Stimulated activated CD8-positive, alpha-beta memory T cell treated with anti-CD3 and anti-CD28 coated beads, Interleukin-15, amount 100 ng/mL, for 24 hours (primary cell): Measurements from ENCODE around the gene HERC2.

Experiments used
- DNase-seq: peaks from one replicate; pipeline ENCODE4 v3.0.0-alpha.2; 2020; ENCODE audit warnings: low read depth

HERC2 gene

GRCh38 chr15:28112962-28113361 is 209.0 kb downstream of the HERC2 start:
- no peak for DNase-seq

GRCh38 chr15:28112101-28112760 is 209.7 kb downstream of the HERC2 start:
- no peak for DNase-seq

GRCh38 chr15:28111543-28111942 is 210.4 kb downstream of the HERC2 start:
- no peak for DNase-seq

DNA sequence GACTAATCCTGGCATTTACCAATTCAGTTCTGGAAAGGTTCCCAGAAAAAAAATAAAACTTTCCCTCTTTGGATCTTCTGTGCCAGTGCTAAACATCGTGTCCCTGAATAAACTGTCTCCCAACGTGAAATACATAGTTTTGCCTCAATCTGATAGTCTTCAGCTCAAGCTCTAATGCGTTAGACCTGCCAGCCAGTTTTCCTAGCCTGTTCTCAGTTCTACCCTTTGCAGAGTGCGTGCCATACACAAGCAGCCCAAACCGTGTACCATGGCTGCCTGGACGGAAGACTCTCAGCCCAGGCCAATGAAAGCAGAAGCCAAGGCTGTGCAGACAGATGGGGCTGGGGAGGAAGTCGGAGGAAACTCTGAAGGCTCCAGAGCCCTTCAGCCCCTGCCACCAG is 211.5 kb downstream of the HERC2 start:
- no peak for DNase-seq

DNA sequence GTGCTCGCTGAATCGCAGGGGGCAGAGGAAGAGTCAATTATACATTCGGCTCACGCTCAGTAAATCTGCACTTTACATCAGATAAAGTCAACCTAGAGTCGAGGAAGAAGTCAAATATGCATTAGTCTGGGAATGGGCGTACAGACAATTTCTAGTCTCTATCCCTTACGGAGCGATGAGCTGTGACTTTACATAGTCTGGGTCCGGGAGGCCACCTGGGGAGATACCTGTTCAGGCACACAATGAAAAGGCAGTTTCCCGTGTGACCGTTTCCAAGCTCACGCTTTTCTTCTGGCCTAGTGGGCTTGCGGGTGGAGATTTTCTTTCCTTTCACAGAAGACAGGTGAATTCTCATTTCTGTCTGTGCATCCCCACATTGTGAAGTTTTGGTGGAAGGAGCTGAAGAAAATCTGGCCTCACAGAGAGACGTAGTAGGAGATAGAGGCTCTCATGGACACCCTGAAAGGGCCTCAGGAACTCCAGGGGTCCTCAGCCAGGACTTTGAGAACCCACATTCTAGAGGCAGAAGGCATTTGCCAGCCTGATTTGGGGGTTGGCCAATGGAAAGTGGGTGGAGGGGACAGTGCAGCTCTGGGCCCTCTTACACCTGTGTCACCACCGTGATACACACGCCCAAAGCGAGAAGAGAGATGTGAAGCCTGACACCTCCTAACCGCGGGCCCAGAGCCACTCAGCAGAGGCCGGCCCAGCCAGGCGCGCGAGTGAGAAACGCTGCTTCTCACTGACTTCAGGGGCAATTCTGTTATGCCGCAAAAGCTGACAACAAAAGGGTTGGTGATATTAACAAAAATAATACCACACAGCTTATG is 212.1 kb downstream of the HERC2 start:
- no peak for DNase-seq

DNA sequence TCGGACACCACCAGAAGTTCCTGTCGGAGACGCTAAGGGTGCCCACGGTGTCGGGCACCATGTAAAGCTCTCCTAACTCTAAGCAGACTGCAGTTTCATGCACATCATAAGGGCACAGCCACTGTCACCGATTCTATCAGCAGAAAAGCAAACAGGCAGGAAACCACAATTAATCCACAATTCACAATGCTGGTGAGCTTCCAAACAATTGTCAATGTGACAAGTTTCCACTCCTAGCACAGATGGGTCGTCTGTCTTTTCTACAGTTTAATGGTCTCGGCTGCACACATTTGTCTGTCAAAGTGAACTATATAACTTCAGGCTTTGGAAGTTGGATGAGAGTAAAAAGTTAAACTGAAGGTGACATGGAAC is 214.1 kb downstream of the HERC2 start:
- DNase-seq: no peak

DNA sequence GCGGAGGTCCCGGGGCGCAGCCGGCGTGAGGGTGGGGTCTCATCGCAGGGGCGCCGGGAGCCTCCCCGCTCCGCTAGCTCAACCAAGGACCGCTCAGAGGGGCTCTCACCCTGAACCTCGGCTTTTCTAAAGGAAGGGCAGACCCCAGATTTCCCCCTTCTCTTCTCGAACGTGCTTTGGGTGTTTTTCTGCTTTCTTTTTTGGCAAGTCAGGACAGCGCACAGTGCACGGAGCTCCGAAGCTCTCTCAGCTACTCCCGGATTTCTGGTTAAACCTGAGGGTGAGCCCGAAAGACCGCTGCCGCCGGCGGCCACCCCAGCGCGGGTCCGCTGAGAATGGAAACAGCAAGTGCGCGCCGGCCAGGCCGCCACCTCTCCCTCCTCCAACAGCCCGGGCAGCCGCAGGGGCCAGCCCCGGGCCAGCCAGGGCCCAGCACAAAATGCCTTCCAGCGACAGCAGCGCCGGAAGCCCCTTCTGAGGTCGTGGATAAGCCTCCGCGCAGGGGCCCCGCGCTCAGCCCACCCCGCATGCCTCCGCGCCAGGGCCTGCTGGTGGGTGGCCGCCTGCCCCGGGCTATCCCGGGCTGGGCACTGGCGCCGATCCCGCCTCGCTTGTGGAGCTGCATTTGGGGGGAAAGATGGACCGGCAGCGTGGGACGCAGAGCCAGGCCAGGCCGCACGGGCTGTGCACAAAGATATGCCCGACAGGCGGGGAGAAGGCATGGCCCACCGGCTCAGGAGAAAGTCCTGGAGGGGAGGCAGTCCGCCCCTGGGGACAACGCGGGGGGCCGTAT is 214.7 kb downstream of the HERC2 start:
- no peak for DNase-seq

- no peak for DNase-seq
These were observed 215.5 kb downstream of the HERC2 start for GRCh38 chr15:28106294-28107110.

DNA sequence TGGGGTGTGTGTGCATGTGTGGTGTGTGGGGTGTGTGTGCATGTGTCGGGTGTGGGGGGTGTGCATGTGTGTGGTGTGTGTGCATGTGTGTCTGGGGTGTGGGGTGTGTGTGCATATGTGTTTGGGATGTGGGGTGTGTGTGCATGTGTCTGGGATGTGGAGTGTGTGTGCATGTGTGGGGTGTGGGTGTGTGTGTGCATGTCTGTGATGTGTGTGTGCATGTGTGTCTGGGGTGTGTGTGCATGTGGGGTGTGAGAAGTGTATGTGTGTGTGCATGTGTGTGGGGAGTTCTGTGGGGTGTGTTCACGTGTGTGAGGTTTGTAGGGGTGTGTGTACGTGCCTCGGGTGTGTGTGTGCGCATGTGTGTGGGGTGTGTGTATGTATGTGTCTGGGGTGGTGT is 216.2 kb downstream of the HERC2 start:
- DNase-seq: no peak

GRCh38 chr15:28105224-28105791 is 216.7 kb downstream of the HERC2 start:
- DNase-seq: no peak

GRCh38 chr15:28104326-28104725 is 217.7 kb downstream of the HERC2 start:
- no peak for DNase-seq

- no peak for DNase-seq
These were observed 218.1 kb downstream of the HERC2 start for GRCh38 chr15:28103831-28104230.

DNA sequence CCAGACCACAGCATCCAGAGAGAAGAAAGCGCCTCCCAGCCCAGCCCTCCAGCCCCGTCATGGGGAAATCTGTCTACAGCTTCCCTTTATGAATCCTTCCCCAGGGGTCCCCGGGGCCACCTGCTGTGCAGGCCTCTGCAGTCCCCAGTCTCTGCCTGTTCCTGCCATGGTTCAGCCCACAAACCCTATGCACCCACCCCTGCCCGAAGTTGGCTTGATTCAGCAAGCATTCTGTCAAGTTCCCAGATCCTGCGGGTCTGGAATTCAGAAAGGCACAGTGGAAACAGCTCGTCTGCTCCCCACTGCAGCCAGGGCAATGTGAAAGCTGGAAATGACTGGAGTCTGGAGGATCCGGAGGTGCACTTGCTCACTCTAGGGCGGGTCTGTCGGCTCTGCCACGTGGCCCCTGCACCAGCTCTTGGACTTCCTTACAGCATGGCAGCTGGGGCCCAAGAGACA is 220.0 kb downstream of the HERC2 start:
- no peak for DNase-seq

- DNase-seq: no peak
These were observed 220.8 kb downstream of the HERC2 start for GRCh38 chr15:28101201-28101600.

DNA sequence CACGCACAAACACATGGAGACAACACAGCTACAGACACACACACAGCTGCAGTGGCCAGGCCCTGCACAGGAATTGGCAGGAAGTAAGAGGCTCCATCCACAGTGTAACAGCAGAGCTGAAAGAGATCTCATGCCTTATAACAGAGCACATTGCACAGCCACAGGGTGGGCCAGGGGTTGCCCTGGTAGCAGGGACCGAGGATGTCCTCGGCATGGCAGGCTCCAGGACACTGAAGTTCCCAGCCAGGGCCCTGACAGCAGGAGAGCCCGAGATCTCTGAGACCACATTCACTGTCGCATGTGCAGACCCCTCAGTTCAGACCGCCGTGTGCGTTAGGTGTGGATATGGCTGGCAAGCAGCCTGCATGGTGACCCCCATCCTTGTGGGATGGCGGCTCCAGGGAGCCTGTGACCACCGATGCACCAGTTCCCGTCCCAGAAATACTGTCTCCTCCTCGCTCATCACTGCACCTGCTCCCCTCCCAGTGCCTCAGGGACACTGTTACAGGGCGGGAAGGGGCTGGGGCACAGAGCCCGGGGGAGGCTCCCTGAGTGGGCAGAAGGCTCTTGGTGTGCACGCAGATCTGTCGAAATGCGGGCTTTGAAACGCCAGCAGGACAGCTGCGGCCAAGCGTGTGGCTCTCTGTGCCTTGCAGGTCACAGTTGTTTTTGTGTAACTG is 221.3 kb downstream of the HERC2 start:
- DNase-seq: no peak

GRCh38 chr15:28099555-28100140 is 222.3 kb downstream of the HERC2 start:
- DNase-seq: no peak

- DNase-seq: no peak
These were observed 223.0 kb downstream of the HERC2 start, which contains the start of gene OCA2 for GRCh38 chr15:28098766-28099554. TSS of gene OCA2 (minus strand) at chr15:28099315. CDS start at chr15:28081874, 17,441 bp downstream.

DNA sequence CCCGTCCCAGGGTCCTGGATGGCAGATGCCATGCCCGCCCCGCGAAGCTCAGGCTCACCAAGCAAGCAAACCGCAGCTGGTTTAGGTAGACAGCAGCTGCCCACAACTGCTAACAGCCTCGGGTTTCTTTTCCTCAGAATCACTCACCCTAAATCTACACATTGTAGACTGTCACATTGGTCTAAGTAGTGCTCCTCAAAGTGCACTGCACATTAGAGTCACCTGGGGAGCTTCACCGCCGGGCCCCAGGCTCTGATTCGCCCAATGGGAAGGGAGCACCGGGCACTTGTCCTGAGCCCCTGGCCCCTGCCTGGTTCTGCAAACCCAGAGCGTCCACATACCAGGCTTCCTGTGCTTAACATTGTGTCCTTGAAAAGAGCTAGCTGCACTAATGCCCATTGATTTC is 223.6 kb downstream of the HERC2 start:
- no peak for DNase-seq

DNA sequence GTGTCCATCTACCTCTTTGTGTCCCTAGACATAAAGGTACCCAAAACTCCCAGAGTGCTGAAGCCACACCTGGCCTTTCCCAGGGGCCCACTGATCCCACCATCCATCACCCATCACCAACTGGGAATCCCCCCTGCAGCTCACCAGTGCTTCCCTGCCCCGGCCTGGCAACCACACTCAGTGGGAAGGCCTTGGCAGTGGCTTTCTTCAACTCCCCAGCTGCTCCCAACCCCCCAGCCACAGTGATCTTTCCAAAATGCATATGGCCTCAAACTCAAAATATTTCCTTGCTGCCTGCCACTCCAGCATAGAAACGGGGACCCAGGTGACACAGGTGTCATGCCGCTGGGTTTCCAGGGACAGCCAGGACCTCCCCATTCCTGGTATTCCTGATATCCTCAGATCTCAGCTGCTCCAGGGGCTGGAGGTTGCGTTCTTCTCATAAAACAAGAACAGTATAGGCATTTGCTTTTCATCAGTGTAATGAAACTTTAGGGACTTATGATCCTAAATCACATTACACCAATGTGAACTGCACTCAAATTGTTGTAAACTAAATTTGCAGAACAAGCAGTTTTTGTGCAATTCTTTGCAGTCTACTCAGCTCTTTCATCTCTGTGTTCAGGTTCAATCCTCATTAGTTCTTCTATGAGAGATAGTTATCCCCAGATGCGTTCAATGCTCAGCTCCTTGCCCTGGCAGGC is 224.2 kb downstream of the HERC2 start:
- no peak for DNase-seq
